Lung microvascular endothelial cell (primary cell): ENCODE results near the gene ALCAM. TPM values are rescaled to one million over a fixed set of nuclear protein-coding genes. Genes with fewer than 3 reads are reported as not detected.

Experiments
- DNase-seq, 2 donors: peaks; one replicate each; pipeline versions ENCODE4 v3.0.0 to v3.0.0-alpha.2; 2010; ENCODE audit warnings: low read depth in 2 of 2
- total RNA-seq: library from RNA; depleted of rRNA; stranded (reverse); fragments of >200 nt; gene quantifications from 2 replicates; pipeline ENCODE4 v1.2.1, GENCODE V29; 2014

ALCAM gene
- total RNA-seq: 21.4 and 47.3 TPM in 2 replicates

GRCh38 chr3:105366326-105367062 lies at the start of gene ALCAM:
Gene ALCAM, plus strand, starts transcription at chr3:105366909.
- peak; percentile 98 to 99 for DNase-seq

GRCh38 chr3:105317841-105318240 lies 48.9 kb upstream of the ALCAM start:
- no peak for DNase-seq

- no peak for DNase-seq
Measured at GRCh38 chr3:105322570-105323273, 44.0 kb upstream of the ALCAM start.

GRCh38 chr3:105323274-105323599 lies 43.5 kb upstream of the ALCAM start:
- DNase-seq: no peak

GRCh38 chr3:105324951-105325350 lies 41.8 kb upstream of the ALCAM start:
- DNase-seq: no peak

- DNase-seq: no peak
Measured at GRCh38 chr3:105327662-105328337, 38.9 kb upstream of the ALCAM start.

GRCh38 chr3:105328338-105328730 lies 38.4 kb upstream of the ALCAM start:
- DNase-seq: no peak

- DNase-seq: no peak
Measured at GRCh38 chr3:105332961-105333360, 33.7 kb upstream of the ALCAM start.

GRCh38 chr3:105334138-105334882 lies 32.4 kb upstream of the ALCAM start:
- no peak for DNase-seq

- peak in 1 of 2 donors; percentile 47 for DNase-seq
Measured at GRCh38 chr3:105339946-105340345, 26.8 kb upstream of the ALCAM start.

GRCh38 chr3:105343991-105344390 lies 22.7 kb upstream of the ALCAM start:
- no peak for DNase-seq

- no peak for DNase-seq
Measured at GRCh38 chr3:105345156-105345555, 21.6 kb upstream of the ALCAM start.

- no peak for DNase-seq
Measured at GRCh38 chr3:105347625-105348302, 18.9 kb upstream of the ALCAM start.

- no peak for DNase-seq
Measured at GRCh38 chr3:105348307-105348706, 18.4 kb upstream of the ALCAM start.

GRCh38 chr3:105349684-105350387 lies 16.9 kb upstream of the ALCAM start:
- DNase-seq: no peak

- peak in 1 of 2 donors; percentile 70 for DNase-seq
Measured at GRCh38 chr3:105351821-105352220, 14.9 kb upstream of the ALCAM start.

- DNase-seq: no peak
Measured at GRCh38 chr3:105352976-105353375, 13.7 kb upstream of the ALCAM start.

GRCh38 chr3:105353485-105354161 lies 13.1 kb upstream of the ALCAM start:
- peak; percentile 29 to 77 for DNase-seq

GRCh38 chr3:105354429-105354828 lies 12.3 kb upstream of the ALCAM start:
- DNase-seq: no peak
